GM19043 (cell line): ENCODE measurements around the gene PRRC2C.
A peak's percentile ranks its signal among the peaks of the same experiment; 100 is the strongest.
"Not testable (repeated sequence)": the region's sequence is repeated elsewhere in the genome, so short reads cannot be mapped to it uniquely, and the experiment has no call there.

Experiments used
- ATAC-seq: cut with Tn5 transposase; IDR thresholded peaks from one replicate; pipeline ENCODE4 v1.9.1; 2021; ENCODE audit warnings: low read depth; ENCODE audit not compliant: unreplicated experiment

PRRC2C gene

DNA sequence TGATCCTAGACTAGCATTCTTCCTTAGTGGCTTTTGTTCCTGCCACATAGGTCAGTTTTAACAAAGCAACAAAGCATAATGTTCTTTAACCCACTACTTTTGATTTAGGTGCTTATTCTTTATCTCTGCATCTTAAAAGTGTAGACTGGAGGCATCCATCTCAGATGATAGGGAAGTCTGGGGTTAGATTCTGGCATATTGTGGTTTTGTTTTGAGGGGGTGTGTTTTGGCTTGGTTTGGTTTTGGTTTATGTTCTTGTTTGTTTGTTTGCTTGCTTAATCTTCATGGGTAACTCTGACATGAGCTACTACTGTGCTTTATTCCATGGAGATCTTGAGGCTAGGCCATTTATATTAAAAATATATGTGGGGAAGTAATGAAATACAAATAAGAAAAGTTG is 96.4 kb downstream of the PRRC2C start:
- ATAC-seq, result no peak

- no peak for ATAC-seq
These were observed 97.3 kb downstream of the PRRC2C start for GRCh38 chr1:171582589-171582988.

DNA sequence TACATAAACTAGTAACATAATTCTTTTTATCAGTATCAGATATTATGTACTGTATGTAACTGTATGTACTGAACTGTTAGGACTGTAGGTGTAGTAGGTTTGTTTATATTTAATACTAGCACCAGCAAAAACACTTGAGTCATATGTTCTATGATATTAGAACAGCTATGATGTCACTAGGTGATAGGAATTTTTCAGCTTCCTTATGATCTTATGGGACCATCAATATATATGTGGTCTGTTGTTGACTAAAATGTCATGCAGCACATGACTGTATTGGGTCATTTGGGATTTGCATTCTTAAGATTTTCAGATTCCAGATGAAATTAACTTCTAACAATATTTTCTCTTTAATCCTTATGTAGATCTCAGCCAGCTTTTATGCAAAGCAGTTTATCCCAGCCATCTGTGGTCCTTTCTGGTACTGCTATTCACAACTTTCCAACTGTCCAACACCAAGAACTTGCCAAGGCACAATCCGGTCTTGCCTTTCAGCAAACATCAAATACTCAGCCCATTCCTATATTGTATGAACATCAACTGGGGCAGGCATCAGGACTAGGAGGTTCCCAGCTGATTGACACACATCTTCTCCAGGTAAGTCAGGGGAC is 98.4 kb downstream of the PRRC2C start:
- ATAC-seq, result no peak

- no peak for ATAC-seq
These were observed 100.4 kb downstream of the PRRC2C start for GRCh38 chr1:171585715-171586114.

GRCh38 chr1:171588230-171588629 is 102.9 kb downstream of the PRRC2C start:
- ATAC-seq, result no peak

DNA sequence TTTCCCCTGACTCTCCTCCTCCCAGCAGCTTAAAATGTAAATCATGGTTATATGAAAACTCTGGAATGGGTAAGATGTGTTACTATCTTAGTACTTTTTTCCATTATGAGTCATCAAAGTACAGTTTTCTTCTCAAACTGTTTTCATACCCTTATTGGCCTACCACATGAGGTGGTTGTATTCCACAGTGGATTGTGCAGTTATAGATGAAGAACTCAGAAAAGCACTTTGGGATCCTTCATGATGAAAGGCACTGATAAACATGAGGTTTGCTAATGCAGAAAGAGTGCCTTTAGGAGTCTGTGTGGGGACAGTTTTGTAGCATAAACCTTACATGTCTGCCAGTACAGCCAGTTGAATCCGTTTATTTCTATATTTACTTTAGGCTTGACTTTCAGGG is 104.7 kb downstream of the PRRC2C start:
- ATAC-seq, result no peak

- no peak for ATAC-seq
These were observed 110.0 kb downstream of the PRRC2C start for GRCh38 chr1:171595324-171595723.

- no peak for ATAC-seq
These were observed 110.8 kb downstream of the PRRC2C start for GRCh38 chr1:171596119-171596518.

DNA sequence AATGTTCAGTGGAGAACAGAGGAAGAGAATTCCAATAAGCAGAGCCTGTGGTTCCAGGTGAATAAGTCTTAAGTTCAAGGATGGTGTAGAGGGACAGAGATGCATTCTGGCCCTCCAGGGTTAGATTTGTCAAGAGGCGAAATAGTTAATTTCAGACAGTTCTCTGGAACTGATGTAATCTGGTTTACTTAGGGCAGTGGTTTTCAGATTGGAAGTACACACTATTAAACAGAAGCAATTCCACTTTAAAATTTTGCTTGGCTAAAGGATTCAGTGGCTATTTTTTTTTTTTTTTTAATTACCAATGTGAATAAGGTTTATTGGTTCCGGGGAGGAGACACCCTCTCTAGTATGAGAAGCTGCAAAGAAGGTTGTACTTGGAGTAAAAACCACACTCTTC is 111.4 kb downstream of the PRRC2C start:
- no peak for ATAC-seq

GRCh38 chr1:171597203-171597602 is 111.9 kb downstream of the PRRC2C start:
- no peak for ATAC-seq

GRCh38 chr1:171600310-171600709 is 115.0 kb downstream of the PRRC2C start:
- not testable (repeated sequence) for ATAC-seq

DNA sequence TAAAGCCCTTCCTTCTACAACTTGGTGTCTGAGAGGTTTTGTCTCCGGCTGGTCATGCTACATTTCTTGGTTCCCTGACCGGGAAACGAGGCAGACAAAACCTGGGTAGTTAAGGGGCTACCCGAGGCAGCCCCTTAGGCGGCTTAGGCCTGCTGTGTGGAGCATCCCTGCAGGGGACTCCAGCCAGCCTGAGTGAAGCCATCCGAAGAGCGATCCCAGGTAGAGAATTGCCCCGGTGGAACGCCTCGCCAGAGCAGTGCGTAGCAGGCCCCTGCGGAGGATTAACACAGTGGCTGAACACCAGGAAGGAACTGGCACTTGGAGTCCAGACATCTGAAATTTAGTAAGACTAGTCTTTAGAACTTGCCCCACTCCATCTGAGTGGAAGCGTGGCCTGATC is 115.5 kb downstream of the PRRC2C start:
- ATAC-seq, result no peak

DNA sequence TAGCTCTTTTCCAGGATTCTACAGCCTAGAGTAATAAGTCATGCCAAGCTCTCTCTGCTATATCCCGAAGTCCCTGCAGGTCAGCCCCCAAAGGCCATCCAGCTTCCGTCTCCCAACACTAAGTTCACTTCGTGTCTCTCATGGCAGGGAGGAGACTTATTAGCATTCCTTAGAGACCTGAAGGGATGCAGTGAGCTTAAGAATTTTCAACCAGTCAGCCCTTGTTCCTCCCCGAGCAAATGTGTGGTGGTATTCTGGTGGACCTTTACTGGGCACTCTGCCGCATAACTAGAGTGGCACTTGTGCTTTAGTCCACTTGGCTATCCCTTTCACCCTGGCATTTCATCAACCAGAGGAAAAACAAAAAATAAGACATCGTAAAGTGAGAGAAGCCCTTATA is 117.7 kb downstream of the PRRC2C start:
- not testable (repeated sequence) for ATAC-seq

DNA sequence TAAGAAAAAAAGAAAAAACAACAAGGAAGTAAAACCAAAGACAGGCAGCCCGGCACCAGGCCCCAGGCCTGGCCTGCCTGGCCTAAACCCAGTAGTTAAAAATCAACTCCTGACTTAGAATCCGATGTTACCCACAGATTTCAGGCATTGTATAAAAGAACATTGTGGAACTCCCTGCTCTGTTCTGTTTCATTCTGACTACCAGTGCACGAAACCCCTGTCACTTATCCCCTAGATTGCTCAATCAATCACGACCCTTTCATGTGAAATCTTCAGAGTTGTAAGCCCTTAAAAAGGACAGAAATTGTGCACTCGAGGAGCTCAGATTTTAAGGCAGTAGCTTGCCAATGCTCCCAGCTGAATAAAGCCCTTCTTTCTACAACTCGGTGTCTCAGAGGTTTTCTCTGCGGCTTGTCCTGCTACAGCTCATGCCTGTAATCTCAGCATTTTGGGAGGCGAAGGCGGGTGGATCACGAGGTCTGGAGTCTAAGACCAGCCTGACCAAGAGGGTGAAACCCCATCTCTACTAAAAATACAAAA is 121.1 kb downstream of the PRRC2C start:
- ATAC-seq, result peak; percentile 42

- ATAC-seq, result no peak
These were observed 125.1 kb downstream of the PRRC2C start for GRCh38 chr1:171610385-171610784.

GRCh38 chr1:171611306-171611705 is 126.0 kb downstream of the PRRC2C start:
- ATAC-seq, result no peak

DNA sequence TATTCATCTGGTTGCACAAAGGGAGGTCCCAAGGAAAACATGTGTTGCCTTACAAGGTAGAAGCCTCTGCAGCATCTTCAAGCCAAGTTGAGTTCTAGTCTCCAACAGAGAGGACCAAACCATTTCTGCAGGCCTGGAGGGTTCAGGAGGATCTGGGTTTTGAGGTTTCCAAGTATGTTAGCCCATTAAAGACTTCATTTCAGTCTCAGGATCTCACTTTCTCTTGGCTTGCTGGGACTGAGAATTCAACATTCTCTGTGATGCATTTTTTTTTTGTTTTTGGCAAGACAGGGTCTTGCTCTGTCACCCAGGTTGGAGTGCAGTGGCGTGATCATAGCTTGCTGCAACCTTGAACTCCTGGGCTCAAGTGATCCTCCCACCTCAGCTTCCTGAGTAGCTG is 128.0 kb downstream of the PRRC2C start:
- ATAC-seq, result no peak

GRCh38 chr1:171615122-171615906 is 130.0 kb downstream of the PRRC2C start:
- not testable (repeated sequence) for ATAC-seq

DNA sequence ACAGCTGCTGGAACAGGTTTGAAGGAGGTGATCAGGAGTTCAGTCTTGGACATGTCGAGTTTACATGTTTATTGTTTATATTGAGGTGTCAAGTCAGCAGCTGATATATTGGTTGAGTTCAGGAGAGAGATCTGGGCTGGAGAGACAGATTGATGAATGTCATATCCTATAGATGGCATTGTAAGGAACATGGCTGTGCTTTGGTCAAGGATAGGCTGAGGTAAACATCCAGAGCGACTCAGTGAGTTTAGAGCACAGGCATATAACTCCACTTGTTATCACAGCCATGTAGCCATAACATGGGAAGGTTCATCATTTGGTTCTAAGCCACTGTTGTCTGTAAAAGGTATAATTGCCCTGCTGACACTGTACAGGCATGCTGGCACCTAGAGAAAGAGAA is 131.3 kb downstream of the PRRC2C start:
- ATAC-seq, result no peak

DNA sequence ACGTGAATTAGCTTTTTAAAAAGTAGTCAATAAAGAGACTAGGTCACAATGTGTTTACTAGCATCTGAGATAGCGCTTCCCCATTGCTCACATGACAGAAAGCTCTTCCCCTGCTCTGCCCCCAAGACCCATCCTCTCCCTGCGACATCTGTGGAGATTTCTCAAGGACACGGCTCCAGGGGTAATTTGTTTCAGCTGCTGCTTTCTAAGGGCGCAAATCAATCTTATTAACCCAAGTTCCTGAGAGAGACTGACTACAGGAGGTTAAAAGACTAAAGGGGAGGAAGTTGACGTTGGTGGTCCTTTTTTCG is 136.8 kb downstream of the PRRC2C start, which contains the start of gene MYOCOS:
Gene MYOCOS, plus strand, starts transcription at position 92 of the 311 bp plus-strand sequence. CDS start 1,641 bp downstream, outside the sequence.
- ATAC-seq, result no peak

DNA sequence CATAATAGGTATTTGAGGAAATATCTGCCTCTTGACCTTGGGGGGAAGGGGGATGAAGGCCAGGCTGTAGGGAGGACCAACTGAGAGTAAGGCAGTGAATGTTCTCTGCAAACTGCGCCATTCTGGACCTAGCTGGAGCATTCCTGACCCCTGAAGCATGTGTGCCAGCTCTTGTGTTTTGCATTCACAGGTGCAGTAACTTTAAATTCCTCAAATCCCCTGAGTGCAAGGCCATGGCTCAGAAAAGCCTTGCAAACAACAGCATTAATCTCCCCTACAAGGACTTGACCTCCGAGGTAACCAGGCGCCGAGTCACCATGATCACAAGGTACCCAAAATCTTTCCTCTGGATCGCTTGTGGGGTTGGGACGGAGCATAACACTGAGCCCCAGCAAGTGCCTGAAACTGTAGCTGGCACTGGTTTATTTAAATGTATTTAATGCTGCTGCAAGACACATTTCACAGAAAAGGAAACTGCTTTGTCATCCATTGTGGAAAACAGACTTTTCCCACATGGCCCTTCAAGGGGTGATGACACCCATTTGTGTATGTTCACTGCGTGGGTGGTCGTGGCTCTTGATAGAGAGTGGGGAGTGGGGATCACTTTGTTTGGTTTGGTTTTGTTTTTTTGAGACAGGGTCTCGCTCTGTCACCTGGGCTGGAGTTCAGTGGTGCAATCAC is 138.5 kb downstream of the PRRC2C start:
- ATAC-seq, result no peak
